Renal cortex interstitium (tissue), 11 donors: ENCODE data around the gene FBXL16. TPM values are rescaled to one million over a fixed set of nuclear protein-coding genes. Genes with fewer than 3 reads are reported as not detected.
A peak's percentile ranks its signal among the peaks of the same experiment; 100 is the strongest.
"Not testable (repeated sequence)": the region's sequence is repeated elsewhere in the genome, so short reads cannot be mapped to it uniquely, and the experiment has no call there.

Source experiments
- DNase-seq, 11 donors: peaks; one replicate each; pipeline ENCODE4 v3.0.0-alpha.2; 2013; ENCODE audit warnings: low read depth in 9 of 11, low spot score in 4 of 11; ENCODE audit errors: extremely low read depth in 1 of 11
- polyA plus RNA-seq, 3 donors: library from polyadenylated mRNA; unstranded; fragments of 120-200 nt; gene quantifications; one replicate each; pipeline ENCODE4 v1.2.1, GENCODE V29; 2013; ENCODE audit not compliant: insufficient read length in 3 of 3

The FBXL16 gene
- polyA plus RNA-seq, 3 donors: 0.67 to 2.7 (median 0.92) TPM

DNA sequence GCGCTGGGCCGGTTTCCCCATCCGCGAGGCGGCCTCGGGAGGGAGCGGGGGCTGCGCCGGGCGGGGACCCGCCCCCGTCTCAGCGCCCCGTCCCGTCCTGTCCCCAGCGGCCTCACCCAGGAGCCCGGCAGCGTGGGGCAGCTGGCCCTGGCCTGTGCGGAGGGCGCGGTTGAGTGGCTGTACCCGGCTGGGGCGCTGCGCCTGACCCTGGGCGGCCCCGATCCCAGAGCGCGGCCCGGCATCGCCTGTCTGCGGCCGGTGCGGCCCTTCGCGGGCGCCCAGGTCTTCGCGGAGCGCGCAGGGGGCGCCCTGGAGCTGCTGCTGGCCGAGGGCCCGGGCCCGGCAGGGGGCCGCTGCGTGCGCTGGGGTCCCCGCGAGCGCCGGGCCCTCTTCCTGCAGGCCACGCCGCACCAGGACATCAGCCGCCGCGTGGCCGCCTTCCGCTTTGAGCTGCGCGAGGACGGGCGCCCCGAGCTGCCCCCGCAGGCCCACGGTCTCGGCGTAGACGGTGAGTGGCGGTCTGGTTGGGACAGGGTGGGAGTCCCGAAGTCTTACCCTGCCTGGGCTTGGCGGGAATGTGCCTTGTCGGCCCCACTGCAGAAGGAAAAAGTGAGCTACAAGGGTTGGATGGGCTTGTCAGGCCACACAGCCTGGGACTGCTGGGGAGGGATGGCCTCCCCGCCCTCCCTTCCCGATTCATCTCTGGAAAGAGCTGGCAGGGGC, 10.0 kb upstream of the FBXL16 start:
- no peak for DNase-seq

DNA sequence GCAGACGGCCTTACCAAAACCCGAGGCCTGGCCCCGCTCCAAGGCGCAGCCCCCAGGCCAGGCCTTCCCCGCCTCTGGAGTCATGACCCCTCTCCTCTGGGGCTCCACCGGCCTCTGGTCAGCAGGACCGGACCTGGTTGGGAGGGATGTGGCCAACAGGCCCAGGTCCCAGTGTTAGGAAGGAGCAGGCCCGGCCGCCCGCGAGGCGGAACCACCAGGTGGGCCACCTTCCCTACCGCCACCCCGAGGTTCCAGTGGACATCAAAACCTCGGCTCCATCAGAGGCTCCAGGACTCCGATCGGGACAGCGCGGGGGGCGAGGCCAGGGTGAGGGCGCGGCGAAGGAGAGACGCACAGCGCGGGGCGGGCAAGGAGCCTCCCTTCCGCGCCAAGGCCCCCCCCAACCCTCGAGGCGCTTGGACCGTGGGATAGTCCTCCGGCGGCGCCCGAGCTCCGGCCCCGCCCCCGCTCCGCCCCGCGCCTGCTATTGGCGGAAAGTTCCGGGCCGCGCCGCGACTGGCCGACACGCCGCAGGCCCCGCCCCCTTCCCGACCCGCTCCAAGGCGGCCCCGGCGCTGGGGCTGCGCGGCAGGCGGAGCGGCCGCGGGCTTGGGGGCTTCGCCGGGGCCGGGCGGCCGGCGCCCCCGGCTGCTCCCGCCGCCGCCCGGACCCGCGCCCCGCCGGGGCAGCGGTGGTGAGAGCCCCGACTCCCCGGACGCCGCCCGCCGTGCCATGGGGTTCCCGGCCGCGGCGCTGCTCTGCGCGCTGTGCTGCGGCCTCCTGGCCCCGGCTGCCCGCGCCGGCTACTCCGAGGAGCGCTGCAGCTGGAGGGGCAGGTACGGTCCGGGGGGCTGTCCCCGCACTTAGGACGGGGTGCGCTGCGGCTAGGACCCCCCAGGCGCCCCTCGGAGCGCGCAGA, 9.2 kb upstream of the FBXL16 start, which contains the start of gene METRN:
METRN (plus strand) TSS at position 561 of the 919 bp plus-strand sequence; CDS start at position 733, 172 bp downstream.
- peak in 9 of 11 donors; percentile 60 to 88 (median 82) for DNase-seq

DNA sequence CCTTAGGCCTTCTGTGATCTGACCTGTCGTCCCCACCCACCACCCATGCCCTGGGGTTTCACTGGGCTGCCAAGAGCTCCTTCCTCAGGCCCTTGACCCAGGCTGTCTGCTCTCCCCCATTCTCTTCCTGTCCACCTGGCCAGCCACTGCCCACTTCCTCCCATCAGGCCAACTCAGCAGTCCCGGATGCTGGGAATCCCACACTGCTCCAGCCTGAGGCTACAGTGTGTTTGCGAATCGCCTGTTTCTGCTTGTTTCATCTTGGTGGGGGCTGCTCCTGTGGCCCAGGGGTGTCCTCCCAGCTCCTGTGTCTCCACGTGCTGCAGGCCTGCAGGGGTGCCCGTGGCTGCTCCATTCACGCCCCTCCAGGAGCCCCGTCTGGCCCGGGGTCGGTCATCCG, 8.5 kb upstream of the FBXL16 start:
- no peak for DNase-seq

DNA sequence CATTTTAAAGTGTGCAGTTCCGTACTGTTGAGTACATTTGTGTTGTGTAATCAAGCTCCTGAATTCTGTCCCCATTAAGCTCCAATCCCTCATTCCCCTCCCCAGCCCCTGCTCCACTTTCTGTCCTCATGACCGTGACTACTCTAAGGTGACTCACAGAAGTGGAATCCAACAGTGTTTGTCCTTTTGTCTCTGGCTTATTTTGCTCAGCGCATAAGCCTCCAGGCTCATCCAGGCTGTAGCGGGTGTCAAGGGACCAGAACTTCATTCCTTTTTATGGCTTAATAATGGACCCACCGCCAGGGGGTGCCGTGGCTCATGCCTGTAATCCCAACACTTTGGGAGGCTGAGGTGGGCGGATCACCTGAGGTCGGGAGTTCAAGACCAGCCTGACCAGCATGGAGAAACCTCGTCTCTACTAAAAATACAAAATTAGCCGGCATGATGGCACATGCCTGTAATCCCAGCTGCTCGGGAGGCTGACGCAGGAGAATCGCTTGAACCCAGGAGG, 7.2 kb upstream of the FBXL16 start:
- DNase-seq: not testable (repeated sequence)

DNA sequence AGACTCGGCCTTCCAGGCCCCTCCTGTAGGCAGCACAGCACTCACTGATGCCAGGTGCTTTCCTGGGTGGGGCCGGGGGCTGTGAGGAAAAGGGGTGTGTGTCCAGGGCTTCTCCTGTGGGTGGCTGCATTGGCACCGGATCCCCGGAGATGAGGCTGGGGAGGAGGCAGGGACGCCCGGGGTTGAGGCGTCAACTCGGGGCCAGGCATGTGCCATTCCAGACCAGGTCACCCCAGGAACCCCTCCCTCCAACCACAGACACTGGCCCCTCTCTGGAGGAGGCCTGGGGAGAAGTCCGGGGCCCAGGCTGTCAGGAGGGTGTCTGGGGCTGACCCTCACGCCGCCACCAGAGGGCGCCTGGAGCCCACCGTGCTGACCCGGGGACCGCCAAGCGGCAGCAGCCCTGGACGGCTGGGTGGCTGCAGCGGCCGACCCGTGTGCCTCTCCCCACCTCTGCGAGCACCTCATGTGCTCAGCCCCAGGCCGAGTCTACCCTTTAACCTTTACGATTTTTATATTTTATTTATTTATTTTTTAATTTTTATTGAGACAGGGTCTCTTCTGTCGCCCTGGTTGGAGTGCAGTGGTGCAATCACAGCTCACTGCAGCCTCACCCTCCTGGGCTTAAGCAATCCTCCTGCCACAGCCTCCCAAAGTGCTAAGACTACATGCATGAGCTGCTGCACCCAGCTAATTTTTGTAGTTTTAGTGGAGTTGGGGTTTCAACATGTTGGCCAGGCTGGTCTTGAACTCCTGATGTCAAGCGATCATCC, 6.1 kb upstream of the FBXL16 start:
- peak in 1 of 11 donors; percentile 64 for DNase-seq

DNA sequence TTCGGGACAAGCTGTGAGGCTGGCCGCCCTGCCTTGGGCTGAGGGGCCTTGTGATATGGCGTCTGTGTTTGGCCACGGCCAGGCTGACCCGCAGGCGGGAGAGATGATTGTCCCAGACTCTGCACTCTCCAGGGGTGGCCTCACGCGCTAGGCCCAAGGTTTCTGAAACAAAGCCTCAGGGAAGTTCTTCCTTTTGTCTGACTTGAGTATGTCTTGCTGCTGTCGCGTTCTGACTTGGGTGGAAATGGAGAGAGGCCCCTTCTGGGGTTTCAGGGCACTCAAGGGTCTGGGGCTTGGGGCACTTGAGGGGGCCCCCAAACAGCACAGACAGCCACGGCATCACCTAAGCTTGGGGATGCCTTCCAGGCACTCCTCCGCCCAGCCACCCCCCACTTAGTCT, 5.5 kb upstream of the FBXL16 start:
- DNase-seq: no peak

DNA sequence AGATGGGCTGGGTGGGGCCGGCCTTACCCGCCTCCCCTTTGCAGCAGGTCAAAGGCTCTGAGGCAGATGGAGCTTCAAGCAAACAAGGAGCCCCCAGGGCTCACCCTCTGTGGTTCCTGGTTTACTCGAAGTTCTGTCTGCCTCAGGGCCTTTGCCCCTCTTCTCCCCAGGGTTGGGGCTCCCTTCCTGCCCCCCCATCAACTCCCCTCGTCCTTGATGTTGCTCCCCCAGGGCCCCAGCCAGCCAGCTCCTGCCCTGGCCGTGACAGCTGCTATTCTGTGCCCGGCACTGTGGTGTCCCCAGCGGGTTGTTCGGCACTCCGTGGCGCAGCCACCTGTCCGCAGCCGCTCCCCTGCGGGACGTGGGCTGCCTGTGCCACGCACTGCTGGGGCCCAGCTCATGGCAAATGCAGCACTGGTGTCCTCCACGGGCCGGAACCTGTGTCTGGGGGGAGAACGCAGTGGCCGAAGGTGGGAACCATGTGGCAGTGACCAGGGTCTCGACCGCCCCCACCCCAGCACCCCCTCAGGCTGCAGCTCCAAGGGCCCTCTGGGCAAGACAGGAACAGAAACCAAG, 5.0 kb upstream of the FBXL16 start:
- DNase-seq: no peak

DNA sequence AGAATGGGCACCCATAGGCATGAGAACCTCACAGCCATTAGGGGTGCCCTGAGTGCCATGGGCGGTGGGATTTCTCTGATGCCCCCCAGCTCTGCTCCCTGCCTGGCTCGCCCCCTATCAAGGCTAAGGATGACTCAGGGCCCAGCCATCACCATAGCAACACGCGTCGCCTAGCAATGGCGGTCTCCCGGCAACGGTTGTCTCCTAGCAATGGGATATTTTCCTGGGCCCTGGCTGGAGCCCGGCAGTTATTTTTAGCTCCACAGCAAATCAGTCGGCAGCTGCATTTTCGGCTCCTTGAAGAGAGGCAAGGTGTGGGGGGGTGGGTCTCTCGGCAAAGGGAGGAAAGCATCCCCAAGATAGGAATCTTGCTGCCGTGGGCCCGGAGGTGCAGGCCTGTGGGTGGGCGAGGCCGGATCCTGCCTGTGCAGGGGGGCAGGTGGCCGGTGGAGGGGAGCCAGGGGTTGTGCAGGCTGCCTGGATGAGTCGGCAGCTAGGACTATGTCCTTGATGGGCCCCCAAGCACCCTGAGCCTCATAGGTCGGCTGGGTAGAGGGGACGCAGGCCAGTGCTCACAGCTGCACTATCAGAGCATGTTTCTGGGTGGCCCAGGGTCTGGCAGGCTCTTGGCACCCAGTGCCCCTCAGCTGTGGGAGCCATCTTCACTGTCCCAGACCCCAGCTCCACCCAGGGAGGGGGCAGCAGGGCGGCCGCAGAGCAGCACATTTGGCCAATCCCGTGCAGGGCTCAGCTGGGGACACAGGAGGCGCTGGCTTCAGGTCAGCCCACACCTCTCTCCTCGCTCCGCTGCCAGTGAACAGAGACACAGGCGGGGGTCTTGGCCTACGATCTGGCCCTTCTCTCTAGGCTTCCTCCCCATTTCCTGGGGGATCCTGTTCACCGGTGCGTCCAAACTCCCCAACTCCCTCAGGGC, 4.2 kb upstream of the FBXL16 start:
- peak in 1 of 11 donors; percentile 55 for DNase-seq

DNA sequence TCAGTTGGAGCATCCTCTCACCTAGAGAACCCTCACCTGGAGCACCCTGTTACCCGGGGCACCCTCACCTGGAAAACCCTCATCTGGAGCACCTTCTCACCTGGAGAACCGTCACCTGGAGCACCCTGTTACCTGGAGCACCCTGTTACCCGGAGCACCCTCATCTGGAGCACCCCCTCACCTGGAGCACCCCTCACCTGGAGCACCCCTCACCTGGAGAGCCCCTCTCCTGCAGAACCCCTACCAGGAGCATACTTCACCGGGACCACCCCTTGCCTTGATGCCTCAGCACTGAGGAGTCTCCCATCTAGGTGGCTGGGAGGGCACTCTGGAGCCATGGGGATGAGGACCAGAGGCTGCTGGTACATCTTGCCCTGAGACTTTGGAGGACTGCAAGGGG, 3.4 kb upstream of the FBXL16 start:
- no peak for DNase-seq

DNA sequence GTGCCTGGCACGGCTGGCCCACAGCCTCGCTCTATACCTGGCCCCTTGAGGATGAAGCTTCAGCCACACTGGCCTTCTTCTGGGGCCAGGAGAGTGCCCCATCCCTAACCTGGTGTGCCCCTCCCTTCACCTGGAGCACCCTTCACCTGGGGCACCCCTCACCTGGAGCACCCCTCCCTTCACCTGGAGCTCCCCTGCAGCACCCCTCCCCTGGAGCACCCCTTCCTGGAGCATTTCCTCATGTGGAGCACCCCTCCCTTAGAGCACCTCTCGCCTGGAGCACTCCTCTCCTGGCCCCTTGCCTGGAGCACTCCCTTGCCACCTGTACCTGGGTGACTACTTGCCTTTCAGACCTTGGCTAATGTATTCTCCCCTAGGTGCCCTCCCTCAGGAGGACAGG, 2.4 kb upstream of the FBXL16 start:
- no peak for DNase-seq

DNA sequence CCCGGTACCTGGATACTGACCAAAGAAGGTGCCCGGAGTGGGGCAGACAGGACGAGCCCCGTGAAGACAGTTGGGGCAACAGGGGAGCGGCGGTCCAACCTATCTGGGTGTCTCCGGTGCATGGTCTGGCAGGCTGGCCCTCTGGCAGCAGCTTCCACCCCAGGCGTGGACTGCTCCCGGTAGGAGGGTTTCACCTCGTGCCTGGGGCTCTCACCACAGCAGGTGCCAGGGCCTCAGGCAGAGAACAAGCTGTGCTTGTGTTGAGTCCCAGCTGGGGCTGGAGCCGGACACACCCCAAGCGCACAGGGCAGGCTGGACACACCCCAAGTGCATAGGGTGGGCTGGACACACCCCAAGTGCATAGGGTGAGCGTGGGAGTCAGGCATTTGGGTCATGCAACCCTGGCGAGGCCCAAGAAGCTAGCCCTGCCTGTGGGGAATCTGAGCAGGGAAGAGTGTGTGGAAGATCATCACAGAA, 1.5 kb upstream of the FBXL16 start:
- DNase-seq: no peak

DNA sequence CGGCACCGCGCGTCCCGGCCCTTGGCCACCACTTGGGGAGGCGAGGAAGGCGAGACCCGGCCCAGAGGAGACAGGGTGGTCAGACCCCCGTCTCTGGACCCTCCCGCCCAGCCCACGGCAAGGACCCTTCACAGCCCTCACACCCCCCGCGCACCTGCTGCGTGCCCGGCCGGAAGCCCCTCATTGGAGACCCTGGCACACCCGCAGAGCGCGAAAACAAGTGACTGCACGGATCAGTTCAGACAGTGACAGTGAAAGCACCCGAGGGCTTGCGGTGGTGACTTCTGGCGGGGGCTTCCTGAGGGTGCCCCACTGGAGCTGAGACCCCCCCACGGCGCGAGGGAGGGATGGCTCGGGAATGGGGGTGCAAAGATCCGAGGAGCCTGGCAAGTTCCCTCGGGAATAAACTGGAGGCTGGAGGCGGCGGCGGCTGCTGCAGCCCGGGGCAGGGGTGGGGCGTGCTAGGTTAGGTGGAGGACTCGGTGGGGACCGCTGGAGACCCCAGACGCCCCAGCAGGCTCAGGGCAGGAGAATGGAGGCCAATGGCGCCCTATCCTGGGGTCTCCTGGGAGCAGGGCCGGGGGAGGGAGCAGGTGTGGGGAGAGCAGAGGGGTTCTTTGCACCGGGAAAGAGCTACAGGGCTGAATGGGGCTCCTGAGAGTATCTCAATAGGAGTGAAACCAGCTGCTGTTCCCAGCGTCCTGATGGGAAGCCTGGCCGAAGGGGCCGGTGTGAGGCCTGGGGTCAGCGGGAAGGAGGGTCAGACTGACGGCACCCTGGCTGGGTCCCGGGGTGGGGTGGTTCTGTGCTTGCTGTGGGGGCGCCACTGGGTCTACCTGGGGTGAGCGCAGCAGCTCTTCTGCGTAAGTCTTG, 824 bp upstream of the FBXL16 start:
- DNase-seq: no peak

DNA sequence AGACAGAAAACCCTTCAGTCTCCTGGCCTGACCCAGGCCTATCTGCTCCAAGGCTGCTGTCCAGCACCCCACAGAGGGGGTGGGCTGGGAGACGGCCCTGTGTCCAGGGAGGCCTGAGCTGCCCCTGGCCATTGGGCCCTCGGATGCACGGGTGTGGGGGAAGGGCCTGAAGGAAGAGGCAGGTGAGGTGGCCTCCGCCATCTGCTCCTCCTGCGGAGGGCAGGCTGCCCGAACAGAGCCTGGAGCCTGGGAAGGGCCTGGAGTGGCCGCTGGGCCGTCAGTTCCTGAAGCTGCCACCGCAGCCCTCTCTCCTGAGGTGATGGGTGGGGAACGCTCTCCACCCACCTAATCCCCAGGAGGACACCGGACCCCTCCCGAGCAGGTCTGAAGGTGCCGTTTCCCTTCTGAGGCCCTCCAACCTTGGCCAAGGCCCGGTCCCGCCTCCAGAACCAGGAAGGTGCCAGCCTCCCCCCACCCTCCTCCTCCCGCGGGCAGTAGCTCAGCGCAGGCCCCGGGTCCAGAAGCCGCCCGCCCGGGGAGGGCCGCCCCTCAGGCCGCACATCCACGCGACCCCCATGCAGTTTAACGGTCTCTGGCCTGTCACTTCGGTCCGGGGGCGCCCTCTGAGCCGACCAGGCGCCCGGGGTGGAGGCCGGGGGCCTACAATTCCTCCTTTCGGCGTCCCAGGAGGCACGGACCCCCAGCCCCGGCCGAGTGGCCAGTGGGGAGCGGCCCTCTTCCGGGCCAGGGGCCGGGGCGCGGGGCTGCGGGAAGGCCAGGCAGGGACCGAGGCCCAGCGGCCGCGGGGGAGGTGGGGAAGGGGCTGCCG, 835 bp downstream of the FBXL16 start:
- DNase-seq: no peak

DNA sequence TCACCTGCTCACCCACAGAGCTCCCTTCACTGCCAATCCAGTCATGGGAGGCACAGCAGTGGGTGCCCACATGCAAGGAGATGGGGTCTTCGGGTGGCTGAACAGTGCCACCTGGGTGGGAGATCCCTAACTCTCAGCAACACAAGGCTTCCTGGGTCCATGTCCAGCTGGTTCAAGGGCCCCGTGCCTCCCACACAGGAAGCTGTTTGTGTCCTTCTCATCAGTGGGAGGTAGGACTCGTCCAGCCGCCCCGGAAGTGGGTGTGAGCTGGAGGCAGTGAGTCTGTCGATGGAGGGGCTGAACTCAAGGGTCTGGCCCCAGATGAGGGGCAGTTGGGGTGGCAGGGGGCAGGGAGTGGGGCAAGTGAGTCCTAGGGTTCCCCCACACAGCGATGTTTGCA, 1.6 kb downstream of the FBXL16 start:
- DNase-seq: no peak

DNA sequence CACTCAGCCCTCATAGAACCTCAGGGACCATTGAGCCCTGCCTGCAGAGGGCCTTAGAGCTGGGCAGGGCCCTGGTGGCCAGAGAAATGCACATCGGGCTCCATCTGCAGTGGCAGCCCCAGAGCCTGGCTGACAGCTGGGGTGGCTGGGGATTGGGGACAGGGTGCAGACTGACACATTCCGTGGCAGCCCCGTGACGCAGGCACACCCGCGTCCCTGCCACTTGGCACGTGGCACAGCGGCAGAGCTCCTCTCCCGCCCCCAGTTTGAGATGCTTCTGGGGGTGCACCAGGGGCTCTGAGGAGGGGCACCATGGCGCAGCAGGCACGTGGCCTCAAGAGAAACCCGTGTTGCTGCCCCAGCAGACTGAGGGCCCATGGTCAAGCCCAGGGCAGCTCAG, 2.2 kb downstream of the FBXL16 start:
- DNase-seq: no peak

DNA sequence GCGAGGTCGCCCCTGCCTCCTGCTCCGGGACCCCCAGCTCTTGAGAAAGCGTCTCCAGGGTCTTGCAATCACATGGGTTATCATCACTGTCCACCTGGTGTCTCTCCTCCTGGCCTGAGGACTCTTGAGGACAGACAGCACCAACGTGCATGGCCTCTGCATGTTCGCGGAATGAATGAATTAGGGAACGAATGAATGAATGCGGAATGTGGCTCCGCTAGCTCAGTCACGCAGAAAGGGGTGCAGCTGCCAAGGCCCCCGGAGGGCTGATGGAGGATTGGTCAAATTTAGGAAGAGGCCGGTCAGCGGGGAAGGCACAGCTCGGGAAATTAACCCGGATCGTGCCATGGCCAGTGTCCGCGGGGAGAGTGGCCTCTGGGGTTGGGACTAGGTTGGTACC, 3.3 kb downstream of the FBXL16 start:
- no peak for DNase-seq
